HG02973 (cell line): ENCODE measurements around the gene SEPTIN5.

Experiments used
- ATAC-seq: cut with Tn5 transposase; IDR thresholded peaks from one replicate; pipeline ENCODE4 v1.9.1; 2021; ENCODE audit warnings: moderate library complexity; ENCODE audit not compliant: unreplicated experiment

Gene SEPTIN5

GRCh38 chr22:19731361-19732135 lies 17.2 kb downstream of the SEPTIN5 start:
- ATAC-seq: no peak

GRCh38 chr22:19732403-19733113 lies 18.3 kb downstream of the SEPTIN5 start:
- ATAC-seq: no peak

GRCh38 chr22:19733755-19734154 lies 19.5 kb downstream of the SEPTIN5 start:
- ATAC-seq: no peak

- ATAC-seq: no peak
Observed at GRCh38 chr22:19734163-19734562, 19.9 kb downstream of the SEPTIN5 start.

GRCh38 chr22:19734837-19735382 lies 20.6 kb downstream of the SEPTIN5 start:
- no peak for ATAC-seq

GRCh38 chr22:19735665-19736510 lies 21.6 kb downstream of the SEPTIN5 start:
- ATAC-seq: no peak

GRCh38 chr22:19737846-19738663 lies 23.8 kb downstream of the SEPTIN5 start:
- ATAC-seq: no peak

- no peak for ATAC-seq
Observed at GRCh38 chr22:19738664-19739447, 24.6 kb downstream of the SEPTIN5 start.

- ATAC-seq: no peak
Observed at GRCh38 chr22:19739448-19739895, 25.2 kb downstream of the SEPTIN5 start.

GRCh38 chr22:19739911-19740449 lies 25.7 kb downstream of the SEPTIN5 start:
- ATAC-seq: no peak

- ATAC-seq: no peak
Observed at GRCh38 chr22:19740586-19740985, 26.3 kb downstream of the SEPTIN5 start.

GRCh38 chr22:19741053-19741452 lies 26.8 kb downstream of the SEPTIN5 start:
- ATAC-seq: no peak

- no peak for ATAC-seq
Observed at GRCh38 chr22:19742160-19743066, 28.1 kb downstream of the SEPTIN5 start.

GRCh38 chr22:19743081-19743480 lies 28.8 kb downstream of the SEPTIN5 start:
- ATAC-seq: no peak

GRCh38 chr22:19743651-19744050 lies 29.3 kb downstream of the SEPTIN5 start:
- no peak for ATAC-seq

- ATAC-seq: no peak
Observed at GRCh38 chr22:19744350-19745006, 30.2 kb downstream of the SEPTIN5 start.
